Measurements from ENCODE around the gene NUP58. TPM values are rescaled to one million over a fixed set of nuclear protein-coding genes. Genes with fewer than 3 reads are reported as not detected.

NUP58 gene
- total RNA-seq, 1 experiment from 2014 or later, result 41.0 TPM

GRCh38 chr13:25286969-25287961 lies 14.2 kb upstream of the NUP58 start, which contains the start of gene MTMR6:
Gene MTMR6, minus strand, starts transcription at chr13:25287488. Its CDS starts 241 bp downstream, at chr13:25287247.
- peak; percentile 95 for TF ChIP-seq CTCF (IDR thresholded peaks at IDR 0.05; ENCODE audit: unreplicated experiment)
- no TSS peak for BruUV-seq (replicated peaks)
- intact Hi-C loops (cut with micrococcal nuclease; ENCODE audit: unreplicated experiment), result loop anchor here (5.0 kb wide), 1 partner anchor 55 kb away; no protein-coding TSS in a partner anchor
- H3K27ac Mint-ChIP-seq (ENCODE audit: unreplicated experiment), result peak within 1 kb of the TSS; percentile 95
- H3K36me3 Mint-ChIP-seq (ENCODE audit: insufficient read depth, unreplicated experiment), result peaks cover 14% of the 10 kb centered on the region
- H3K27me3 Mint-ChIP-seq (ENCODE audit: unreplicated experiment), result no peaks in the 10 kb centered on the region
- peak within 1 kb of the TSS; percentile 95 for H3K4me3 Mint-ChIP-seq (ENCODE audit: low read depth, unreplicated experiment)
- H3K9me3 Mint-ChIP-seq (ENCODE audit: low read depth, unreplicated experiment), result no peaks in the 10 kb centered on the region
- DNase-seq, result peak; percentile 89
- CTCF ChIA-PET, result no interaction called here
- H3K4me1 Mint-ChIP-seq (ENCODE audit: low read depth, unreplicated experiment), result no peaks in the 10 kb centered on the region

GRCh38 chr13:25288966-25289365 lies 12.5 kb upstream of the NUP58 start:
- no peak for TF ChIP-seq CTCF (IDR thresholded peaks at IDR 0.05; ENCODE audit: unreplicated experiment)
- DNase-seq, result no peak
- Mint-ChIP-seq H3K36me3 (ENCODE audit: insufficient read depth, unreplicated experiment) (peaks cover 14% of the 10 kb centered on the region), H3K27me3 (ENCODE audit: unreplicated experiment) (no peaks in the 10 kb centered on the region), H3K27ac (ENCODE audit: unreplicated experiment) (no peak overlapping the region), H3K4me1 (ENCODE audit: low read depth, unreplicated experiment) (no peaks in the 10 kb centered on the region), H3K4me3 (ENCODE audit: low read depth, unreplicated experiment) (no peak overlapping the region), H3K9me3 (ENCODE audit: low read depth, unreplicated experiment) (no peaks in the 10 kb centered on the region)
- no TSS peak for BruUV-seq (replicated peaks)
- intact Hi-C loops (cut with micrococcal nuclease; ENCODE audit: unreplicated experiment), result loop anchor here (5.0 kb wide), 1 partner anchor 57 kb away; no protein-coding TSS in a partner anchor
- CTCF ChIA-PET, result no interaction called here

GRCh38 chr13:25291691-25292090 lies 9.7 kb upstream of the NUP58 start:
- Mint-ChIP-seq H3K9me3 (ENCODE audit: low read depth, unreplicated experiment) (no peaks in the 10 kb centered on the region), H3K36me3 (ENCODE audit: insufficient read depth, unreplicated experiment) (peaks cover 9% of the 10 kb centered on the region), H3K4me3 (ENCODE audit: low read depth, unreplicated experiment) (no peak overlapping the region), H3K27ac (ENCODE audit: unreplicated experiment) (no peak overlapping the region), H3K27me3 (ENCODE audit: unreplicated experiment) (peaks cover 16% of the 10 kb centered on the region), H3K4me1 (ENCODE audit: low read depth, unreplicated experiment) (no peaks in the 10 kb centered on the region)
- no peak for DNase-seq
- TF ChIP-seq CTCF (IDR thresholded peaks at IDR 0.05; ENCODE audit: unreplicated experiment), result no peak
- BruUV-seq (replicated peaks), result no TSS peak
- CTCF ChIA-PET, result no interaction called here
- intact Hi-C loops (cut with micrococcal nuclease; ENCODE audit: unreplicated experiment), result no loop called here

GRCh38 chr13:25292301-25292700 lies 9.1 kb upstream of the NUP58 start:
- CTCF ChIA-PET, result no interaction called here
- peaks cover 22% of the 10 kb centered on the region for H3K27me3 Mint-ChIP-seq (ENCODE audit: unreplicated experiment)
- H3K9me3 Mint-ChIP-seq (ENCODE audit: low read depth, unreplicated experiment), result no peaks in the 10 kb centered on the region
- intact Hi-C loops (cut with micrococcal nuclease; ENCODE audit: unreplicated experiment), result no loop called here
- no peak for TF ChIP-seq CTCF (IDR thresholded peaks at IDR 0.05; ENCODE audit: unreplicated experiment)
- BruUV-seq (replicated peaks), result no TSS peak
- H3K36me3 Mint-ChIP-seq (ENCODE audit: insufficient read depth, unreplicated experiment), result peaks cover 3% of the 10 kb centered on the region
- H3K27ac Mint-ChIP-seq (ENCODE audit: unreplicated experiment), result no peak overlapping the region
- H3K4me1 Mint-ChIP-seq (ENCODE audit: low read depth, unreplicated experiment), result no peaks in the 10 kb centered on the region
- no peak for DNase-seq
- no peak overlapping the region for H3K4me3 Mint-ChIP-seq (ENCODE audit: low read depth, unreplicated experiment)

All from Calu3 (cell line).